Loucy (cell line): ENCODE measurements around the gene C3orf80.

Source experiments
- CTCF ChIP-seq: fragments of 200-600 bp; sonication (generic); conservative IDR thresholded peaks from 2 replicates; pipeline ENCODE4 v1.5.1; 2014; ENCODE audit warnings: mild to moderate bottlenecking, antibody characterized with exemption, low read length
- EZH2phosphoT487 ChIP-seq: fragments of 200-600 bp; IDR thresholded peaks from 2 replicates; pipeline ENCODE4 v1.6.1; 2018; ENCODE audit warnings: antibody characterized with exemption, mild to moderate bottlenecking, moderate library complexity, borderline replicate concordance

GRCh38 chr3:160227419-160227818, 2.2 kb downstream of the C3orf80 start:
- no peak for TF ChIP-seq EZH2phosphoT487
- TF ChIP-seq CTCF = no peak
